Measurements from ENCODE around the gene P2RX1.

DNA sequence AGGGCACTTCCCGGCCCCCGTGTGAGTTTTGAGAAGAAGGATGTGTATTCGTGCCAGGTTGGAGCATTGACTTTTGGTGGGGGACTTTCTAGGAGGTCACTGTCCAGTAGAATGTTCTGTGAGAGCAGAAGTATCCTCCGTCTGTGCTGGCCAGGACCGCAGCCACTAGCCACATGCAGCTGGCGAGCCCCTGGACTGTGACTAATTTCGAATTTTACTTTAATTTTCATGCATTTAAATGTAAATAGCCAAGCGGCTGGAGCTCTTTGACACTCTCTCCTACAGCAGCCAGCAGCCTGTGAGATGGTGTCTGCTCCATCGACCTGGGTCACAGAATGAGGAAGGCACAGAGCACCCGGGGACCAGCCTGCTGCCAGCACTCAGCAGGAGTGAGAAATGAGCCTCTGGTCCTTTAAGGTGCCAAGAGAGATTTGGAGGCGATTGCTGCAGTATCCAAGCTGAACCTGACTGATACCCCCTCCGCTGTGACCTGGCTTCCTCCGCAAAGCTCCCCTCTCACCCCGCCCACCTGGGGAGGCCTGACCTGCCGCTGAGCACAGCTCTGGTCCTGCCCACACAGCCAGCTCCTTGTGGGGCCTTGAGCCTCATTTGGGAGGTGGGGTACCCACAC, 40.2 kb upstream of the P2RX1 start:
- TF ChIP-seq, protein P1, sequence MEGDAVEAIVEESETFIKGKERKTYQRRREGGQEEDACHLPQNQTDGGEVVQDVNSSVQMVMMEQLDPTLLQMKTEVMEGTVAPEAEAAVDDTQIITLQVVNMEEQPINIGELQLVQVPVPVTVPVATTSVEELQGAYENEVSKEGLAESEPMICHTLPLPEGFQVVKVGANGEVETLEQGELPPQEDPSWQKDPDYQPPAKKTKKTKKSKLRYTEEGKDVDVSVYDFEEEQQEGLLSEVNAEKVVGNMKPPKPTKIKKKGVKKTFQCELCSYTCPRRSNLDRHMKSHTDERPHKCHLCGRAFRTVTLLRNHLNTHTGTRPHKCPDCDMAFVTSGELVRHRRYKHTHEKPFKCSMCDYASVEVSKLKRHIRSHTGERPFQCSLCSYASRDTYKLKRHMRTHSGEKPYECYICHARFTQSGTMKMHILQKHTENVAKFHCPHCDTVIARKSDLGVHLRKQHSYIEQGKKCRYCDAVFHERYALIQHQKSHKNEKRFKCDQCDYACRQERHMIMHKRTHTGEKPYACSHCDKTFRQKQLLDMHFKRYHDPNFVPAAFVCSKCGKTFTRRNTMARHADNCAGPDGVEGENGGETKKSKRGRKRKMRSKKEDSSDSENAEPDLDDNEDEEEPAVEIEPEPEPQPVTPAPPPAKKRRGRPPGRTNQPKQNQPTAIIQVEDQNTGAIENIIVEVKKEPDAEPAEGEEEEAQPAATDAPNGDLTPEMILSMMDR (IDR thresholded peaks at IDR 0.05), result no peak
- TF ChIP-seq POLR2A (IDR thresholded peaks at IDR 0.05), result no peak

Measured in esophagus squamous epithelium (tissue), 4 donors.